ENCODE data around the gene ZNF512. TPM values are rescaled to one million over a fixed set of nuclear protein-coding genes. Genes with fewer than 3 reads are reported as not detected.

Gene ZNF512
- total RNA-seq, 2 experiments from 2014 or later: 27.4 to 30.0 TPM

DNA sequence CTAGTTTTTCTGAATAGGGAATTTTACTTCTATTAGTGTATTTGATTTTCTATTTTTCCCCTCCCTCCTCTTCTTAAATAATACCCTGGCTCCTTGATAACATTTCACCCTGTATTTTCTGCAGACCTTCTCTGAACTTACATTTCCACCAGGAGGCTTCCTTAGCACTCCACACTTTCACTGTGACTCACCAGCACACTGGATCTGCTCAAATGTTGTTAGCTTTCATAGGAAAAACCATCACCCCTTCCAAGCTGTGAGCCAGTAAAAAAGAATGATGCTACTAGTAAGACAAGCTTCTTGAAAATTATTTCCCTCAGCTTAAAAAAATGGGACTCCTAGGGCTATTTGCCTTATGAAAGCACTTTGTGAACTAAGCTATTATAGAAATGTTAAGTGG is 64.4 kb downstream of the ZNF512 start:
- Mint-ChIP-seq H3K27ac (no peak overlapping the region), H3K4me1 (ENCODE audit: low read depth) (peaks cover 2% of the 10 kb centered on the region), H3K27me3 (no peaks in the 10 kb centered on the region), H3K4me3 (no peak overlapping the region), H3K9me3 (no peaks in the 10 kb centered on the region), H3K36me3 (peaks cover 36% of the 10 kb centered on the region)
- DNase-seq: no peak
- intact Hi-C loops (cut with micrococcal nuclease): no loop called here
- ChIA-PET POLR2A (interaction anchor here (0.6 to 1.3 kb wide), 3 partner anchors 17 to 1812 kb away, joined by 3 read pairs; partner anchors contain the start of gene SLC4A1AP), CTCF (interaction anchor here (0.8 kb wide), 1 partner anchor 34 kb away, joined by 3 read pairs; no protein-coding TSS in a partner anchor)

DNA sequence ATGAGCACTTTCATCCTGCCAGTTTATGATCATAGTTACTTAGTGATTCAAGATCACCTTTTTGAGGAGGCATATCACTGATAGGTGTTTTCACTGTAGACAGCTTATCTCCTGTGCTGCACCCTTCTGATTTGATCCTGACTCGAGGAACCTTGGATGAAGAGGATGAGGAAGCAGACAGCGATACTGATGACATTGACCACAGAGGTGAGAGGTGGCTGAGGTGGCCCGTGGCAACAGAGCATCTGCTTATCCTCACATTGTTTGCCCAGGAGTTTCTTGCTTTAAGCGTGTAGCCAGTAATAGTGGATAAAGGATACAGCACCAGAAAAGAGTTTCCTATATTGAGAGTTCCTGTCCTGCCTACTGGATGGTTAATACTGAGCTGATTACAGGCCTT is 64.9 kb downstream of the ZNF512 start:
- H3K27me3 Mint-ChIP-seq: no peaks in the 10 kb centered on the region
- H3K9me3 Mint-ChIP-seq: no peaks in the 10 kb centered on the region
- ChIA-PET POLR2A (interaction anchor here (0.6 to 1.3 kb wide), 3 partner anchors 16 to 1812 kb away, joined by 3 read pairs; partner anchors contain the start of gene SLC4A1AP), CTCF (no interaction called here)
- intact Hi-C loops (cut with micrococcal nuclease): no loop called here
- peaks cover 36% of the 10 kb centered on the region for H3K36me3 Mint-ChIP-seq
- no peak for DNase-seq
- H3K4me3 Mint-ChIP-seq: no peak overlapping the region
- H3K4me1 Mint-ChIP-seq (ENCODE audit: low read depth): peaks cover 6% of the 10 kb centered on the region
- H3K27ac Mint-ChIP-seq: peak overlapping the region; percentile 45

DNA sequence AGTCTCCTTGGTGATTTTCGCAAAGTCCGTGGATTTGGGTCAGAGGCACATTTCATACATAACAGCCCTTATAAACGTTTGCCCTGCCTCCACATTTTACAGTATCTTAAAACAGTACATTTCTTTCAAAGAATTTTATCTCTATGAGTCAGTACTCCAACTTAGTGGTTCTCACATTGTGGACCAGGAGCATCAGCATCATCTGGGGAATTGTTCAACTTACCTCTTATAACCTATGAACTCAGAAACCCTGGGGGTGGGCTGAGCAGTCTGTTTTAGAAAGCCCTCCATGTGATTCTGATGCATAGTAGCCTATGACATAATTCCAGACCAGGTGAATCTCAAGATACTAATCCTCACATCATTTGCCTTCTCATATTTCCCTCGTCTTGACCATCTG is 68.2 kb downstream of the ZNF512 start:
- no peaks in the 10 kb centered on the region for H3K27me3 Mint-ChIP-seq
- ChIA-PET POLR2A (no interaction called here), CTCF (interaction anchor here (4.5 kb wide), 1 partner anchor 32 kb away, joined by 22 read pairs; no protein-coding TSS in a partner anchor)
- intact Hi-C loops (cut with micrococcal nuclease): no loop called here
- DNase-seq: no peak
- peaks cover 57% of the 10 kb centered on the region for H3K36me3 Mint-ChIP-seq
- no peak overlapping the region for H3K27ac Mint-ChIP-seq
- H3K4me3 Mint-ChIP-seq: no peak overlapping the region
- peaks cover 30% of the 10 kb centered on the region for H3K4me1 Mint-ChIP-seq (ENCODE audit: low read depth)
- no peaks in the 10 kb centered on the region for H3K9me3 Mint-ChIP-seq

DNA sequence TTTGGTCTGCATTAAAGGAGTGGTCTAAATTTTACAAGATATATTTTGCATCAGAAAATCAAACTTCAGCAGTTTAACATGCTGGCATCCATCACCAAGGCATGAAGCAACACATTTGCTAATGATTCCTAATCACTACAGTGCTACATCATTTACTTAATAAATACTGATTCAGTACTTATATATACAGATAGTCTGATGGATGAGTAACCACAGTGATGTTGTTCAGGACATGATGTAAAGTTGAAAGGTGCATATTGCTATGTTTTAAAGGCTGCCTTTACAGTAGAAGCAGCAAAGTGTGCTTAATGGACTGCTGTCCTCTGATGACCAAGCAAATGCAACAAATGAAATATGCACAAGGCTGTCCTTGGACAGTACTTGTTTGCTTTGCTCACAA is 69.5 kb downstream of the ZNF512 start:
- Mint-ChIP-seq H3K4me1 (ENCODE audit: low read depth) (peaks cover 30% of the 10 kb centered on the region), H3K27me3 (no peaks in the 10 kb centered on the region), H3K9me3 (no peaks in the 10 kb centered on the region), H3K36me3 (peaks cover 59% of the 10 kb centered on the region), H3K27ac (peak overlapping the region; percentile 23), H3K4me3 (no peak overlapping the region)
- DNase-seq: no peak
- ChIA-PET CTCF (interaction anchor here (4.5 kb wide), 1 partner anchor 31 kb away, joined by 22 read pairs; no protein-coding TSS in a partner anchor), POLR2A (interaction anchor here (0.9 kb wide), 1 partner anchor 14 kb away, joined by 4 read pairs; no protein-coding TSS in a partner anchor)
- intact Hi-C loops (cut with micrococcal nuclease): no loop called here

DNA sequence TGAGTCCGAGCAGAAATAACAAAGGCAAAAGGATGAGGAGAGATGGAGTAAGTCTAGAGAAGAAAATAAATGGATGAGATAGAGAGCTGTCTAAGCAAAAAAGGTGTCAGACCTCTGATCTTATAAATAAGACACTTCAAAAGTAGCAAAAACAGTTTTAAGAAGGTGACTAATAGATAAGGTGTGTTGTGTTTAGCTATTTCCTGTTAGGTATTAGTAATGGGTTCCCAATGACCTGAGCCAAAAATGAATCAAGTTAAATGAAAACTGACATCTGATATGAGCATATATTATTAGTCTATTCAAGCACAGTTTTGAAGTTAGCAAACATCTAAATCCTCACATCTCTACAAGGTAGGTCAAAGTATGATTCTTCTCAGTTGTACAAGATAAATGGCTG is 69.9 kb downstream of the ZNF512 start:
- H3K36me3 Mint-ChIP-seq: peaks cover 56% of the 10 kb centered on the region
- ChIA-PET CTCF (interaction anchor here (4.5 kb wide), 1 partner anchor 30 kb away, joined by 22 read pairs; no protein-coding TSS in a partner anchor), POLR2A (interaction anchor here (0.9 to 1.0 kb wide), 2 partner anchors 14 to 30 kb away, joined by 3 to 4 read pairs; no protein-coding TSS in a partner anchor)
- intact Hi-C loops (cut with micrococcal nuclease): loop anchor here (1.0 kb wide), 1 partner anchor 14 kb away; no protein-coding TSS in a partner anchor
- peak overlapping the region; percentile 23 for H3K27ac Mint-ChIP-seq
- no peak overlapping the region for H3K4me3 Mint-ChIP-seq
- H3K4me1 Mint-ChIP-seq (ENCODE audit: low read depth): peaks cover 30% of the 10 kb centered on the region
- no peaks in the 10 kb centered on the region for H3K9me3 Mint-ChIP-seq
- DNase-seq: no peak
- H3K27me3 Mint-ChIP-seq: no peaks in the 10 kb centered on the region

DNA sequence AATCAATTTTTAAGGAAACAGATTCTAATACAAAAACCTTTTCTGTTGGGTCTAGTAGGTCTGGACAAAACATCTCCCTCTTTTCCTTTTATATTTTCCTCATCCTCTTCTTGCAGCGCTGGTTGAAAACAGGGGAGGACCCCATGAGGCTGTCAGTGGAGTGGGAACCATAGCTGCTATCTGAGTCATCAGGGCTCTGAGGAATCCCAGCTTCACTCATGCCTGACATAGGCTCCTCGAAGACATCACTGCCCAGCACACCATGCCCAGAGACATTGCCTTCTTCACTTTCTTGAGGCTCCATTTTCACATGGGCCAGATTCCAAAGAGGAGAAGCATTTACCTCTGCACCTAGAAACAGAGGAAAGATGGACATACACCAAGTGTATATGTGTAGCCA is 70.6 kb downstream of the ZNF512 start:
- ChIA-PET CTCF (interaction anchor here (4.5 kb wide), 1 partner anchor 30 kb away, joined by 22 read pairs; no protein-coding TSS in a partner anchor), POLR2A (interaction anchor here (1.0 kb wide), 1 partner anchor 30 kb away, joined by 3 read pairs; no protein-coding TSS in a partner anchor)
- Mint-ChIP-seq H3K36me3 (peaks cover 54% of the 10 kb centered on the region), H3K27ac (peak overlapping the region; percentile 23), H3K27me3 (no peaks in the 10 kb centered on the region), H3K9me3 (no peaks in the 10 kb centered on the region), H3K4me3 (no peak overlapping the region), H3K4me1 (ENCODE audit: low read depth) (peaks cover 30% of the 10 kb centered on the region)
- intact Hi-C loops (cut with micrococcal nuclease): loop anchor here (1.0 kb wide), 1 partner anchor 15 kb away; no protein-coding TSS in a partner anchor
- DNase-seq: no peak

DNA sequence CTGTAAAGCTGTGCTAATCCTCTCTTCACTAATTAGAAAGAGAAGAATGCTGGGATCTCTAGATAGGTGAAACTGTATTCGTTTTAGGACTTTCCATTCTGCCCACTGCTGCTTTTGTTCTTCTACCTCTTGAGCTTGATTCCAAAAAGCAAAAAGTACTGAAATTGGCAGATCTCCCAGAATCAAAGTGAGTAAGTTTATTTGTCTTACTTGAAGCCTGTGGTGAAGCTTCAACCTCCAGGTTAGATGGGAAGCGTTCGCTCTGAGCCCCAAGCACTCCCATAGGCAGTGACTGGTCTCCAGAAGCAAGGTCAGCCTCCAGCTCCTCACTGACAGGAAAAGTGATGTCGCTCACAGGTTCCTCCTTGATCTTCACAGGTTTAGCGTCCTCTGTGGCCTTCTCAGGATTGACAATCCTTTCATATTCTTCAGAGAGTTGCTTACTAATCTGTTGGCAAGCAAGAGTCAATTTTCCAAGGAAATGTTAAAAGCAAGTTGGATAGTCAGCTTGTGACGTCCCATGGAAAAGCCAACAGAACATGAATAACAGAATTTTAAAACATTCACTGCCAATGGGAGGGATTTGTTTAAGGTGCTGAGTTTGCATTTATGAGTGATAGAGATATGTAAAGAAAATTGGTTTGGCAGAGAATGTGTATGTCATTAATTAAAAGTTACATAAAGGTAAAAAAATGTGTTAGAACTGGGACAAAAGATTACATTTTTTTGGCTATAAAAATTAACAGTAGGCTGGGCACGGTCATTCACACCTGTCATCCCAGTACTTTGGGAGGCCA is 72.5 kb downstream of the ZNF512 start:
- ChIA-PET CTCF (interaction anchor here (1.2 kb wide), 1 partner anchor 8 kb away, joined by 3 read pairs; the partner anchor contains the start of genes SLC4A1AP and SUPT7L), POLR2A (interaction anchor here (0.5 to 0.9 kb wide), 2 partner anchors 8 to 10 kb away, joined by 3 to 4 read pairs; partner anchors contain the start of genes SLC4A1AP and SUPT7L)
- no peaks in the 10 kb centered on the region for H3K9me3 Mint-ChIP-seq
- intact Hi-C loops (cut with micrococcal nuclease): no loop called here
- DNase-seq: no peak
- H3K27ac Mint-ChIP-seq: peak overlapping the region; percentile 38
- no peaks in the 10 kb centered on the region for H3K27me3 Mint-ChIP-seq
- peaks cover 56% of the 10 kb centered on the region for H3K36me3 Mint-ChIP-seq
- peaks cover 35% of the 10 kb centered on the region for H3K4me1 Mint-ChIP-seq (ENCODE audit: low read depth)
- H3K4me3 Mint-ChIP-seq: no peak overlapping the region

DNA sequence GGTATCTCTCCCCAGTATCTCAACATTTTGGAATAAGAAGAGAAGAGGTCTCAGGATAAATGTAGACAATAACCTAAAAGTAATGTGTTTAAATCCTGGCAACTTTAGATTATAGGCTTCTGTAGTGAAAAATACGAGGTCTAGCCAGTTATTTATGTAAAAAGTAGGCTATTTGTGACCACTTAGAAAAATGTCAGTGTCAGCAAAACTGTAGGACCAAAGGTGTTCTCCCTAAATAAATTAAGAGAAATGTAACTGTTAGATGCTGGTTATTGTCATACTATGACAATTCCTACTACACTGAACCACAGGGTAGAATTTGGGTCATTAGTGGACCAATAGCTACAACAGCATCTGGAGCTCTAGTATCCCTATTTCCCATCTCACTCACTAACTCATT is 78.5 kb downstream of the ZNF512 start:
- intact Hi-C loops (cut with micrococcal nuclease): loop anchor here (10.0 kb wide), 1 partner anchor 77 kb away; the partner anchor contains the start of gene ZNF512
- DNase-seq: no peak
- ChIA-PET POLR2A (no interaction called here), CTCF (no interaction called here)
- Mint-ChIP-seq H3K36me3 (peaks cover 33% of the 10 kb centered on the region), H3K4me3 (peak overlapping the region; percentile 99), H3K9me3 (no peaks in the 10 kb centered on the region), H3K27ac (no peak overlapping the region), H3K27me3 (no peaks in the 10 kb centered on the region), H3K4me1 (ENCODE audit: low read depth) (peaks cover 44% of the 10 kb centered on the region)

DNA sequence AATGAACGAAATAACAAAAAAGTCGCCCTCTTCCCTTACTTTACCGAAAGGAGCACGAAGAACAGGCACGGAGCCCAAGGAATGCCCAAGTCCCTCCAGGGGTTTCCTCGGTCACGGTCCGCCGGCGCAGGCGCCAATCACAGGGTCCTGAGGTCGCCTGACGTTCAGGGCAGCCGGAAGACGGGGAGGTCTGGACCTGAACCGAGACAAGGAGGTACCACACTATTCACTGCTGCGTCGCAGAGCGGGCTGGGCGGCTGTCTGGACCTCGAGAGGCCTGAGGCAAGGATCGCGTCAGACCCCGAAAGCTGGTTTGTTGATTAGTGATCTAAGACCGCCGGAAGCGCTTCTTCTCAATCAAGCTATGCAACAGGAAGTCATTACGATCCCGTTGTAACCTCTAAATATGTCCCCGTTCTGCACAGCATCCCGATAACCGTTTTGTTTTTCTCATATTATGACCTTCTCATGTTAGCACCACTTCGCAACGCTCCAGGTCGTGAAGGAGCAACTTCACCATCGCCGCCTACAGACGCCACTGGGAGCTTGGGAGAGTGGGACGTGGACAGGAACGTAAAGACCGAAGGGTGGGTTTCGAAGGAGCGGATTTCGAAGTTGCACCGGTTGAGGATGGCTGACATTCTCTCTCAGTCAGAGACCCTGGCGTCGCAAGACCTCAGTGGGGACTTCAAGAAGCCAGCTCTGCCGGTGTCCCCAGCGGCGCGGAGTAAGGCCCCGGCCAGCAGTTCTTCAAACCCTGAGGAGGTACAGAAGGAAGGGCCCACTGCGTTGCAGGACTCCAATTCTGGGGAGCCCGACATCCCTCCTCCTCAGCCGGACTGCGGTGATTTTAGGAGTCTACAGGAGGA is 80.7 kb downstream of the ZNF512 start, which contains the start of the genes SLC4A1AP and SUPT7L:
Gene SLC4A1AP, plus strand, starts transcription at position 605 of the 869 bp plus-strand sequence. Its CDS starts 26 bp downstream, at position 631.
Gene SUPT7L, minus strand, starts transcription at position 330 of the 869 bp plus-strand sequence. CDS start 1,422 bp downstream, outside the sequence.
- H3K9me3 Mint-ChIP-seq: no peaks in the 10 kb centered on the region
- H3K4me1 Mint-ChIP-seq (ENCODE audit: low read depth): peaks cover 50% of the 10 kb centered on the region
- peak; percentile 81 for DNase-seq
- no peaks in the 10 kb centered on the region for H3K27me3 Mint-ChIP-seq
- H3K27ac Mint-ChIP-seq: peak within 1 kb of the TSS; percentile 100
- H3K4me3 Mint-ChIP-seq: peak within 1 kb of the TSS; percentile 99
- intact Hi-C loops (cut with micrococcal nuclease): loop anchor here (1.0 to 10.0 kb wide), 3 partner anchors 19 to 79 kb away; partner anchors contain the start of genes CCDC121, GPN1 and ZNF512
- peaks cover 36% of the 10 kb centered on the region for H3K36me3 Mint-ChIP-seq
- ChIA-PET POLR2A (interaction anchor here (0.6 to 3.5 kb wide), 8 partner anchors 8 to 294 kb away, joined by 3 to 21 read pairs (median 4); partner anchors contain the start of genes CCDC121, GPN1 and PPM1G), CTCF (interaction anchor here (0.9 to 4.6 kb wide), 3 partner anchors 9 to 35 kb away, joined by 3 to 45 read pairs (median 3); partner anchors contain the start of genes CCDC121 and GPN1)

DNA sequence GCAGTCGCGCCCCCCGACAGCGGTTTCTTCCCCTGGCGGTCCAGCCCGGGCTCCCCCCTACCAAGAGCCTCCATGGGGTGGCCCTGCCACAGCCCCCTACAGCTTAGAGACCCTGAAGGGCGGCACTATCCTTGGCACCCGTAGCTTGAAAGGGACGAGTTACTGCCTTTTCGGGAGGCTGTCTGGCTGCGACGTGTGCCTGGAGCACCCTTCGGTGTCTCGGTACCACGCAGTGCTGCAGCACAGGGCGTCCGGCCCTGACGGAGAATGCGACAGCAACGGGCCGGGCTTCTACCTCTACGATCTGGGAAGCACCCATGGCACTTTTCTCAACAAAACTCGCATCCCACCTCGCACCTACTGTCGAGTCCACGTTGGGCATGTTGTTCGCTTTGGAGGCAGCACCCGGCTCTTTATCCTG is 81.3 kb downstream of the ZNF512 start:
- Mint-ChIP-seq H3K9me3 (no peaks in the 10 kb centered on the region), H3K27ac (peak overlapping the region; percentile 100), H3K27me3 (no peaks in the 10 kb centered on the region), H3K4me3 (peak overlapping the region; percentile 99), H3K36me3 (peaks cover 36% of the 10 kb centered on the region), H3K4me1 (ENCODE audit: low read depth) (peaks cover 50% of the 10 kb centered on the region)
- intact Hi-C loops (cut with micrococcal nuclease): loop anchor here (10.0 kb wide), 1 partner anchor 79 kb away; the partner anchor contains the start of gene ZNF512
- ChIA-PET CTCF (interaction anchor here (1.5 to 4.6 kb wide), 2 partner anchors 18 to 35 kb away, joined by 3 to 45 read pairs; partner anchors contain the start of genes CCDC121 and GPN1), POLR2A (interaction anchor here (0.6 to 3.5 kb wide), 4 partner anchors 17 to 255 kb away, joined by 3 to 21 read pairs (median 5); partner anchors contain the start of genes CCDC121, GPN1 and PPM1G)
- no peak for DNase-seq
